Osteoblast (primary cell): Measurements from ENCODE around the gene MZB1. TPM values are rescaled to one million over a fixed set of nuclear protein-coding genes. Genes with fewer than 3 reads are reported as not detected.

Experiments
- DNase-seq: peaks from one replicate; pipeline ENCODE4 v3.0.0; 2011; ENCODE audit warnings: low spot score, mixed read lengths; ENCODE audit not compliant: insufficient read length; ENCODE audit errors: missing footprints
- H2AFZ ChIP-seq: 2 replicates; pipeline ENCODE4 v1.6.0; 2011; ENCODE audit warnings: mild to moderate bottlenecking, low read length
- H3K27ac ChIP-seq: 2 replicates; pipeline ENCODE4 v1.5.1; 2011; ENCODE audit warnings: mild to moderate bottlenecking, low read depth, low read length, moderate library complexity
- H3K27me3 ChIP-seq: 2 replicates; pipeline ENCODE4 v1.6.0; 2012; ENCODE audit warnings: mild to moderate bottlenecking, control low read depth, inconsistent platforms, low read length, moderate library complexity; ENCODE audit not compliant: insufficient read depth
- H3K36me3 ChIP-seq: 2 replicates; pipeline ENCODE4 v1.5.1; 2011; ENCODE audit warnings: mild to moderate bottlenecking, low read length, control low read depth, moderate library complexity; ENCODE audit not compliant: insufficient read depth
- H3K4me1 ChIP-seq: 2 replicates; pipeline ENCODE4 v1.5.1; 2011; ENCODE audit warnings: mild to moderate bottlenecking, low read length, control low read depth, moderate library complexity; ENCODE audit not compliant: insufficient read depth
- H3K4me2 ChIP-seq: 2 replicates; pipeline ENCODE4 v1.6.0; 2011; ENCODE audit warnings: mild to moderate bottlenecking, low read length; ENCODE audit not compliant: insufficient read depth
- H3K4me3 ChIP-seq: fragments of 200-600 bp; sonication (generic); 3 replicates; pipeline ENCODE4 v1.5.1; 2012; ENCODE audit warnings: mild to moderate bottlenecking, low read length, inconsistent platforms; ENCODE audit not compliant: insufficient read depth
- H3K79me2 ChIP-seq: 2 replicates; pipeline ENCODE4 v1.6.0; 2012; ENCODE audit warnings: mild to moderate bottlenecking, low read length, control low read depth, inconsistent platforms; ENCODE audit not compliant: insufficient read depth
- H3K9me3 ChIP-seq: 2 replicates; pipeline ENCODE4 v1.5.1; 2011; ENCODE audit warnings: low read depth, low read length, control low read depth
- H4K20me1 ChIP-seq: 2 replicates; pipeline ENCODE4 v1.6.0; 2012; ENCODE audit warnings: mild to moderate bottlenecking, low read length, control low read depth; ENCODE audit not compliant: insufficient read depth
- CTCF ChIP-seq: IDR thresholded peaks from 2 replicates; pipeline ENCODE4 v1.5.1; 2011; ENCODE audit warnings: mild to moderate bottlenecking, low read depth, low read length, moderate library complexity; ENCODE audit errors: extremely low read depth
- total RNA-seq: library from RNA; depleted of rRNA; stranded (reverse); fragments of >200 nt; gene quantifications from 2 replicates; pipeline ENCODE4 v1.2.3, GENCODE V29; 2012

Gene MZB1
- total RNA-seq, 1 donor: not detected

GRCh38 chr5:139418793-139419192, 29.1 kb upstream of the MZB1 start:
- Histone ChIP-seq H3K4me3 (no peak overlapping the region), H3K4me2 (no peak overlapping the region), H3K4me1 (no peaks in the 10 kb centered on the region), H3K27me3 (no peaks in the 10 kb centered on the region), H3K79me2 (no peaks in the 10 kb centered on the region), H3K27ac (no peak overlapping the region), H4K20me1 (no peaks in the 10 kb centered on the region), H2AFZ (no peak overlapping the region), H3K36me3 (peaks cover 21% of the 10 kb centered on the region), H3K9me3 (no peaks in the 10 kb centered on the region)
- no peak for TF ChIP-seq CTCF
- no peak for DNase-seq

- H3K4me1 ChIP-seq: no peaks in the 10 kb centered on the region
- no peaks in the 10 kb centered on the region for H3K27me3 ChIP-seq
Measured at GRCh38 chr5:139417214-139417613, 27.5 kb upstream of the MZB1 start.

GRCh38 chr5:139416651-139417050, 26.9 kb upstream of the MZB1 start:
- no peak for TF ChIP-seq CTCF
- Histone ChIP-seq H4K20me1 (no peaks in the 10 kb centered on the region), H3K4me2 (no peak overlapping the region), H3K9me3 (no peaks in the 10 kb centered on the region), H3K27me3 (no peaks in the 10 kb centered on the region), H3K4me3 (no peak overlapping the region), H3K27ac (no peak overlapping the region), H2AFZ (no peak overlapping the region), H3K36me3 (peaks cover 21% of the 10 kb centered on the region), H3K79me2 (no peaks in the 10 kb centered on the region), H3K4me1 (no peaks in the 10 kb centered on the region)
- no peak for DNase-seq

More at GRCh38 chr5:139417214-139417613, 27.5 kb upstream of the MZB1 start:
- H3K79me2 ChIP-seq: no peaks in the 10 kb centered on the region
- no peak for DNase-seq
- TF ChIP-seq CTCF: no peak
- H2AFZ ChIP-seq: no peak overlapping the region
- H3K4me3 ChIP-seq: no peak overlapping the region
- peaks cover 21% of the 10 kb centered on the region for H3K36me3 ChIP-seq
- H3K4me2 ChIP-seq: no peak overlapping the region
- H4K20me1 ChIP-seq: no peaks in the 10 kb centered on the region
- no peaks in the 10 kb centered on the region for H3K9me3 ChIP-seq
- H3K27ac ChIP-seq: no peak overlapping the region

- no peaks in the 10 kb centered on the region for H4K20me1 ChIP-seq
- no peak overlapping the region for H3K27ac ChIP-seq
- TF ChIP-seq CTCF: no peak
- DNase-seq: peak; percentile 62
- H3K4me2 ChIP-seq: no peak overlapping the region
- peaks cover 19% of the 10 kb centered on the region for H3K36me3 ChIP-seq
- H3K9me3 ChIP-seq: no peaks in the 10 kb centered on the region
- H3K4me3 ChIP-seq: no peak overlapping the region
- H3K27me3 ChIP-seq: no peaks in the 10 kb centered on the region
- no peak overlapping the region for H2AFZ ChIP-seq
- H3K79me2 ChIP-seq: no peaks in the 10 kb centered on the region
- H3K4me1 ChIP-seq: no peaks in the 10 kb centered on the region
Measured at GRCh38 chr5:139415869-139416268, 26.2 kb upstream of the MZB1 start.
